Measurements from ENCODE around the gene FAM234A.
A peak's percentile ranks its signal among the peaks of the same experiment; 100 is the strongest.
"Not testable (repeated sequence)": the region's sequence is repeated elsewhere in the genome, so short reads cannot be mapped to it uniquely, and the experiment has no call there.

FAM234A gene, protein sequence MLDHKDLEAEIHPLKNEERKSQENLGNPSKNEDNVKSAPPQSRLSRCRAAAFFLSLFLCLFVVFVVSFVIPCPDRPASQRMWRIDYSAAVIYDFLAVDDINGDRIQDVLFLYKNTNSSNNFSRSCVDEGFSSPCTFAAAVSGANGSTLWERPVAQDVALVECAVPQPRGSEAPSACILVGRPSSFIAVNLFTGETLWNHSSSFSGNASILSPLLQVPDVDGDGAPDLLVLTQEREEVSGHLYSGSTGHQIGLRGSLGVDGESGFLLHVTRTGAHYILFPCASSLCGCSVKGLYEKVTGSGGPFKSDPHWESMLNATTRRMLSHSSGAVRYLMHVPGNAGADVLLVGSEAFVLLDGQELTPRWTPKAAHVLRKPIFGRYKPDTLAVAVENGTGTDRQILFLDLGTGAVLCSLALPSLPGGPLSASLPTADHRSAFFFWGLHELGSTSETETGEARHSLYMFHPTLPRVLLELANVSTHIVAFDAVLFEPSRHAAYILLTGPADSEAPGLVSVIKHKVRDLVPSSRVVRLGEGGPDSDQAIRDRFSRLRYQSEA

DNA sequence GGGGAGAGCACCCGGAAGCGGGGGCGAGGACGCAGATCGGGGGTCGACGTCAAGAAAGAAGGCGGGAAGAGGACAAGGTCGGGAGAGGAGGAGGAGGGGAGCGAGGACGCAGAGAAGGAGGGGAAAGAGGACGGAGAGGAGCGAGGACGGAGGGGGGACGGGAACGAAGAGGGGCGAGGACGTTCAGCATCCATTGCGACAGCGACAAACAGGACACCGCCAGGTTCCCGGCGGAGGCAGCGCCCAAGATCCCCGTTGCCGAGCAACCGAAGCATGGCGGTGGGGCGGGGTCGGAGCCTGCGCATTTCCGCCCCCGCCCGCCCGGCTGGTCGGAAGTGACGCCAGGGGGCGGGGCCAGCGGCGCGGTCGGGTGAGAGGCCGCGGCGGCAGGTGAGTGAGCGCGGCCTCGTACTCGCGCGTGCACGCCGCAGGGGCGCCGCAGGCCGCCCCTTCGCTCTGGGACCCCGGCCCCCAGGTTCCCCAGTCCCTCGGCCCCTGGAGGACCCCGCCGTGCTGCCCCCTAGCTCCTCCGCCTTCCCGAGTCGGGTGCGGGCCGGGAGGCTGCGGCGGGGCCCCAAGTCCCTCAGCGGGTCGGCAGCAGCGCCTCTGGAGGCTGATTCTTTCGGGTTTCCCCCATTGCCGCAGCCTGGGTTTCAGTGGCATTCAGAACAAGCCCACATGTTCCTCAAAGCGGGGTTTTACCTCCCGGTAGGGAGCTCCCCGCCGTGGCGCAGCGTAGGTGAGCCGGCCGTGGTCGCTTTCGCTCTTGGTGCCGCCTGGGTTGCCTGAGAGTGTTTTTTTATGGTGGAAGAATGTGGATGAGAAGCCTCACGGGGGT, at the start of gene FAM234A:
TSS of gene FAM234A (plus strand) at position 354 of the 838 bp plus-strand sequence. CDS start 19,593 bp downstream, outside the sequence.
- peak; percentile 93 for DNase-seq (ENCODE audit: low read depth)

DNA sequence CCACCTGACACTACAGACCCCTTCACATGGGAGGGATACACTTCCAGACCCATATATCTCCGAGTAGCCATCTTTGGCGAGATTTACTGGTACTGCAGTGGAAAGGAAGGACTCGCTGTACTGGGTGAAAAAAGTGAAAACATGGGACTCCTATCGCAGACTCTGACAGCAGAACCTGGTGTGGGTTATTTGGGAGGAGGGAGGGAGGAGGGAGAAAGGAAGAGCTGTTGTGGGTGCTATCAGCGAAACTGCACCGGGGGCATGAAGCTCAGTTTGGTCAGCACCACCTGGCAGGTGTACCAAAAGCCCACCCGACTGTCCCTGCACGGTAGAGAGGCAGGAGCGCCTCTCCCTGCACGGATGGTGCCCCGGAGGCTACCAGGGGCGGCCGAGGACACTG, 49.4 kb upstream of the FAM234A start:
- no peak for DNase-seq (ENCODE audit: low read depth)

DNA sequence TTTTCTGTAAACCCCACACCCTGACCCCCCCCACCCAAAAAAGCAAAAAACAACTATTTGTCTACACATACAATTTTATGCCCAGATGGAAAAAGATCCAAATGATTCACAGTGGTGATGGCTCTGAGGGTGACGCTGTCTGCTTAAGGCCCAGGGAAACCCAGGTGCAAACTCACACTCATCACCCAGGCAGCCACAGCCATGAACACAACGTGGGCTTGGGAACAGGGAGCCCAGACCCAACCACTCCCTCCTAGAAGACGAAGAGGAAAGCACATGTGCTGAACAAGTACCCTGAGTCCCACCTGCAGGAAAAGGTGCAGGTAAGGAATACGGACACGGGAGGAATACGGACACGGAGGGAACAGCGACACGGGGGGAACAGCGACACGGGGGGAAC, 48.9 kb upstream of the FAM234A start:
- no peak for DNase-seq (ENCODE audit: low read depth)

DNA sequence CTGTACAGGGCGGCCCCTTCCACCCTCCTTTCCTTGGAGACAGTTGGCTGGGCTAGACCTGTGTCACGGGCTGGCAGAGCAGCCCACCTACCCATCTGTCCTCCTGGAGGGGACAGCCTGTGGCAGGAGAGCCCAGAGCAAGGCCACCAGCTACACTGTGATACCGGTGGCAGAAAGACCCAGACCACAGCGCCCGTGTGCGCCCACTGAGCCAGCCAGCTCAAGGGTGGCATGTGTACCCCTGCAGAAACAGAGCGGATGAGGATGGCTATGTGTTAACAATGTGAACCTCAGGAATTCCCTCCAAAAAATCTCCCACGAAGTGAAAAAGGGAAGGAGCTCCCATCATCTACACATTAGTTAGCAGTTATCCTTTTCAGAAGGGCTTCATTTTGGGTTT, 47.3 kb upstream of the FAM234A start:
- no peak for DNase-seq (ENCODE audit: low read depth)

DNA sequence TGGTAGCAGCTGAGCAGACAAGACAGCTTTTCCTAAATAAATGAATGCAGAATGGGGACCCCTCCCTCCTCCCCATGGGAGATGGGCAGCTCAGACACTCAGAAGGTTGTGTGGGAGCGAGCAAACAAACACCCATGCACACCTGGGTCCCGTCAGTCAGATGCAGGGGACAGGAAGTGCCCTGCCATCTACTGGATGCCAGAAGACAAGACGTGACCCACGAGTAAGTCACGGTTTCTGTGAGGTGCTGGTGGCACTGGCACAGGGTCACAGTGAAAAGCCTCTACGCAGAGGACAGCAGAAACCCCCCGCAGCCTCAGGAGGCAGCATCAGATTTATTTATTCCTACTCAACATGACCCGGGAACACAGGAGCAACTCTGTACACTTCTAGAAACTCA, 45.9 kb upstream of the FAM234A start:
- DNase-seq (ENCODE audit: low read depth), result no peak

DNA sequence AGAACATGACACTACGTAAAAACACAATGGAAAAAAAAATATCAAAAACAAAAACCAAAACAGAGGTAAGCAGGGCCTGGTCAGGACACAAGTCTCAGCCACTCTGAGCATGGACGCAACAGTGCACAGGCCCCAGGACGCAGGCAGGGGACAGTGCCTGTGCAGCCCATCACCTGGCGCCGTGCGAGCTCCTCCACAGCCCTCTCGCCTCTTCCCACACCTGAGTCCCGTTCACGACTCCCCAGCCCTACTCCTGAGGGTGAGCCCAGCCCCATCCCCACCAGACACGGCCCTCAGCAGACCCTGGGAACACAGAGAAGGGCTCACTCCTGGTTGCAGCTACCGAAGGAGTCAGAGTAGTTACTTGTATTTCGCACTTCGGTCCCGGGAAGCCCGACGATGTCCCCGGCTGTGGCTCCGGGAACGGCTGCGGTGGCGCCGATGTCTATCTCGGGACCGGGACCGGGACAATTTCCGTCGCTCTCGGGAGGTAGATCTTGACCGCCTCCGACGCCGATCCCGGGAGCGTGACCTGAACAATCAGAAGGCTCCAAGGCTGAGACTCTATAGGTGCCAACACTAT, 44.9 kb upstream of the FAM234A start:
- no peak for DNase-seq (ENCODE audit: low read depth)

DNA sequence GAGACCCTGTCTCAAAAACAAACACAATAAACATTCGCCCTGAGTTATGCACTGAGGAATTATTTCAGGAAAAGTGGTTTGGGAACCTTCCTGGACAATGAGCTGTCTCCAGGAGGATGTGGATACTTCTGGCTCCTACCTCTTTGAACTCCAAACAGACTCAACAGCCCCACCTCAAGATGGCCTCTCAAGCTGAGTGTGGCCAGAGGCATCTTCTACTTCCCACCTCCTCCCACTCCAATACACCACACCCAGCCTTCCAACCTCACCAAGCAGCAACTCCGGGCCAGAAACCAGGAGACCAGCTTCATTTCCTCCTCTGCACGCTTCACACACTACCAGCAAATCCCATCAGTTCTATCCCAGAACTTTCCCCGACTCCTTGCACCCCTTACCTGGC, 42.8 kb upstream of the FAM234A start:
- DNase-seq (ENCODE audit: low read depth), result no peak

DNA sequence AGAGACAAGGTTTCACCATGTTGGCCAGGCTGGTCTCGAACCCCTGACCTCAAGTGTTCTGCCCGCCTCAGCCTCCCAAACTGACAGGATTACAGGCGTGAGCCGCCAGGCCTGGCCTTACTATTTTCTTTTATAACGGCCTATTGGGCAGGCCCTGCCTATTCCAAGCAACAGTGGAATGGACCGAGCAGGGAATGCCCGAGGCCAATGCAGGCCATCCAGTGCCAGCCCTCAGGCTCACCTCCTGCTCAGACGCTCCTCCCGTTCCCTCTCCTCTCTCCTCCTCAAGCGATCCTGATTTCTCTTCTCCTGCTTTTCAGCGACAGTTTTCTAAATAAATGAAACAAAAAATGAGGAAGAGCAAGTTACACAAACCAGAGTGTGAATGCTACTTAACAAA, 41.9 kb upstream of the FAM234A start:
- DNase-seq (ENCODE audit: low read depth), result no peak

DNA sequence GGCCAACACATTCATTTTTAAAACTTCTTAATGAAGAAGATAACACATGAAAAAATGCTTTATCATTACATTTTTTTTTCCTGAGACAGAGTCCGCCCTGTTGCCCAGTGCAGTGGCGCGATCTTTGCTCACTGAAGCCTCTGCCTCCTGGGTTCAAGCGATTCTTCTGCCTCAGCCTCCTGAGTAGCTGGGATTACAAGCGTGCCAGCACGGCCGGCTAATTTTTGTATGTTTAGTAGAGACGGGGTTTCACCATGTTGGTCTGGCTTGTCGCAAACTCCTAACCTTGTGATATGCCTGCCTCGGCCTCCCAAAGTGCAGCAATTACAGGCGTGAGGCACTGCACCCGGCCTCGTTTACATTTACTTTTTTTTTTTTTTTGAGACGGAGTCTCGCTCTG, 41.2 kb upstream of the FAM234A start:
- DNase-seq (ENCODE audit: low read depth), result no peak

DNA sequence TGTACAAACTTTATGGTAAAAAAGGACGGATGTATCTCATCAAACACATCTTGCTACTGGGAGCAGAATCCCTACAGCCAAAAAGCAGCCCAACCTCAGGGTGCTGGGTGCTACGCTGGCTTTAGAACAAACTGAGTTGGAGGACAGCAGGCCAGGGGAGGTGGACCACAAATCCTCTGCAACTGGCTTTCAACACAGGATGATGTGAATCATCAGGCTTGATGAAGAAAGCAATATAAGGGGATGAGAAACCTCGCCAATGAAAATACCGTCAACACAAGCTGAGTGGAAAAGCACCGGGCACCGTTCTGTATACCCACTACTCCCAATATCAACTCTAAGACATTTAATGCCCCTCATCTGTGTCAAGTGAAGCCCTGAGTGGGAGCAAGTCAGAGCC, 40.1 kb upstream of the FAM234A start:
- no peak for DNase-seq (ENCODE audit: low read depth)

DNA sequence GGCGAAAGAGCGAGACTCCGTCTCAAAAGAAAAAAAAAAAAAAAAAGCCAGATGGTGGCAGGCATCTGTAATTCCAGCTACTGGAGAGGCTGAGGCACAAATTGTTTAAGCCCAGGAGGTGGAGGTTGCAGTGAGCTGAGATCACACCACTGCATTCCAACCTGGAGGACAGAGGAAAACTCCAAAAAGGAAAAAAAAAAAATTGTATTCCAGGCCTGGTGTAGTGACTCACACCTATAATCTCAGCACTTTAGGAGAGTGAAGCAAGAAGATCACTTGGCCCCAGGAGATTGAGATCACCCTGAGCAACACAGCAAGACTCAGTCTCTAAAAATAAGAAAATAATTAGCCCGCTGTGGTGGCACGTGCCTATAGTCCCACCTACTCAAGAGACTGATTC, 34.2 kb upstream of the FAM234A start:
- no peak for DNase-seq (ENCODE audit: low read depth)

DNA sequence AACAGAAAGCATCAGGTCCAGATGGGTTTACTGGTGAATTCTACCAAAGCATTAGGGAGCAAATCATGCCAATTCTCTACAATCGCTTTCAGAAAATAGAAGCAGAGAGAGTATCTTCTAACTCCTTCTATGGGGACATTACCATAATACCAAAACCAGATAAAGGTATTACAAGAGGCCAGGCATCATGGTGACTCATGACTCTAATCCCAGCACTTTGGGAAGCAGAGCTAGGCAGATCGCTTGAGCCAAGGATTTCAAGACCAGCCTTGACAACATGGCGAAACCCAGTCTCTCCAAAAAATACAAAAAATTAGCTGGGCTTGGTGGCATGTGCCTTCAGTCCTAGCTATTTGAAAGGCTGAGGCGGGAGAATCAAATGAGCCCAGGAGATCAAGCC, 31.4 kb upstream of the FAM234A start:
- no peak for DNase-seq (ENCODE audit: low read depth)

DNA sequence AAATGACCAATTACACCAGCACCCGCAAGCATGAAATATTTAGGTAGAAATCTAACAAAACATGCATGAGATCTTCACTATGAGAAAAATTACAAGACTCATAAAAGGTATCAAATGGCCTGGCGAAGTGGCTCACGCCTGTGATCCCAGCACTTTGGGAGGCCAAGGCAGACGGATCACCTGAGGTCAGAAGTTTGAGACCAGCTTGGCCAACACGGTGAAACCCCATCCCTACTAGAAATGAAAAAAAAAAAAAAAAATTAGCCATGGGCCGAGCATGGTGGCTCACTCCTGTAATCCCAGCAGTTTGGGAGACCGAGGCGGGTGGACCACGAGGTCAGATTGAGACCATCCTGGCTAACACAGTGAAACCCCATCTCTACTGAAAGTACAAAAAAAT, 30.6 kb upstream of the FAM234A start:
- DNase-seq (ENCODE audit: low read depth), result not testable (repeated sequence)

DNA sequence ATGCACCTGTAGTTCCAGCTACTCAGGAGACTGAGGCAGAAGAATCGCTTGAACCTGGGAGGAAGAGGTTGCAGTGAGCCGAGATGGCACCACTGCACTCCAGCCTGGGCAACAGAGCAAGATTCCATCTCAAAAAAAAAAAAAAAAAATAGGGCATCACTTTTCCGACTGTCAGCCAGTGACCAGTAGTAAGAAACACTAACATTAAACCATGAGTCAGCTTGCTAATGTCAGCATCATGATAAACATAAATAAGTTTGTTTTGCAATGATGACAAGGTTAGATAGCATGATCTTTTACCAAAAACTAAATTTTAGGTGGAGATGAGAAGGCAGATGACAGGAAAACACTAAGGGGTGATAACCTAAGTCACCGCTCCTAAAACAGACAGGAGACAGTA, 25.3 kb upstream of the FAM234A start:
- DNase-seq (ENCODE audit: low read depth), result not testable (repeated sequence)

DNA sequence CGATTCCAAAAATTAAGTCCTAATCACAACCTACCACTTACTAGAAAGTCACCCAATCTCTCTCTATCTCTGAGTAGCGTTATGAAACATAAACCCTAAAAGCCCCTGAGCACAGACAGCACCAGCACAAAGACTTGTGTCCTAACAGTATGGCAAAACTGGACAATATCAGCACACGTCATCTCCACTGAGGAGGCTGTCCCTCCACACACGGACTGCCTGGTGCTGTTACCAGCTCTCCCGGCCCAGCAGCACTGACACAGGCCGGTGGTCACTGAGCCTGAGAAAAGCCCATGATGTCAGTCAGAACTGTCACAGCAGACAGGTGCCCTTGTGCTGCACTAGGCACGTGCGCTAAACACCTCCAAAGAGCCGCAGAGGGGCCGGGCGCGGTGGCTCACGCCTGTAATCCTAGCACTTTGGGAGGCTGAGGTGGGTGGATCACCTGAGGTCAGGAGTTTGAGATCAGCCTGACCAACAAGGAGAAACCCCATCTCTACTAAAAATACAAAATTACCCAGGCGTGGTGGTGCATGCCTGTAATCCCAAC, 22.9 kb upstream of the FAM234A start:
- not testable (repeated sequence) for DNase-seq (ENCODE audit: low read depth)

DNA sequence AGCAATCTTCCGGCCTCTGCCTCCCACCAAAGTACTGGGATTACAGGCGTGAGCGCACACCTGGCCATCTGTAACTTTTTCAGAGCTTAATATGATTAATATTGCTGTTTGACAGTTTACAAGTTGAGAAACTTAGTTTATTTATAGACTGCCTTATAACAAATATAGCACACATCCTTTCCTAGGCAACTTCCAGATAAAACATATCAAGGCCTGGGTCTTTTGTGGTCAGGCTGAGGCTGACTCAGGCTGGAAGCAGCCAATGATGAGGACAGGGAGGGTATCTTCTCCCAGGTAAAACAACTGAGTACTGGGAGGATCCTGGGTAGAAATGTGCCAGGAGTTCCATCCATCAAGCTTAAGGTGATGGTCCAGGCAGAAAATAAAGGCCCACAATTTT, 21.6 kb upstream of the FAM234A start:
- no peak for DNase-seq (ENCODE audit: low read depth)

DNA sequence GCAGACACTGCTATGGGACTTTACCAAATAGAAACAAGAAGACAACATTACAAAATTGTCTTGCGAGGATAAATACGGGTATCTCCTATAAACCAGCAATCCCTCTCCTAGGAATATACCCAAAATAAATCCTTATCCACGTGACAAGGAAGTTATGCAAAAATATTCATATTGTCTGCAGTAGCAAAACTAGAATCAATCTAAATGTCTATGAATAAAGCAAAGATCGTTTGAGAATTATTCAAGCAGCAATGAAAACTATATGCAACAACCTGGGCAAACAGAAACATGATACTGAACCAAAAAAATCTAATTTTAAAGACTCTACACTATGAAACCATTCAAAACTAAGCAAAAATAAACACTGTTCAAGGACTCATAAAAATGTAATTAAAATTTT, 14.6 kb upstream of the FAM234A start:
- no peak for DNase-seq (ENCODE audit: low read depth)

DNA sequence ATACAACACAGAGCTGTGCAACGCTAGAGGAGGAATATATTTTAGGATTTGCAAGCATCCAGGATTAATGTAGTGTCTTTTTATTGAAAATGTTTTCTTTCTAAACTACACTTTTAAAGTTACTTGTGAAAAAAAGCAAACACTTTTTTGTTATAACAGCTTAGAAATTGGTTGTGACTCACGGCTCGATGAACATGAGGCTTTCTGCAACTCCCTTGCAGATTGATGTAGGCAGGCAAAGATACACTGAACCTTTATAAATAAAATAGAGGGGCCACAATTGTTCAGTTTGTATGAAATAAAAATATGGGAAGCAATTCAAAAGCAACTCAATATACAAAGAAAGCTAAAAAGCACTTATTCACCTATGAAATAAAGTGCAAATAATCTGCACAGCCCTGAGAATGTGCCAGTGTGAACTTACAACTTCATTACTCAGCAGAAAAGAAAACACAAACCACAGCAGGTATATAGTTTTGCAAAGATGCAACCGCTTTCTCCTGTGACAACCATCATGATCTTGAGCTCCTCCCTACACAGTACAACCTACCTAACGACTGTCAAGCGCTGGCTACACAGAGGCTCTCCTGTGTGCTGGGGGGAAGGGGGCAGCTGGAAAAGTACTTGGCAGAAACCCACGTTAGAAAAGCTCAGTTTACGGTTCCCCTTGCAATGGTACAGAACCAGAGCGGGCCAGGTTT, 6.3 kb upstream of the FAM234A start:
- no peak for DNase-seq (ENCODE audit: low read depth)

DNA sequence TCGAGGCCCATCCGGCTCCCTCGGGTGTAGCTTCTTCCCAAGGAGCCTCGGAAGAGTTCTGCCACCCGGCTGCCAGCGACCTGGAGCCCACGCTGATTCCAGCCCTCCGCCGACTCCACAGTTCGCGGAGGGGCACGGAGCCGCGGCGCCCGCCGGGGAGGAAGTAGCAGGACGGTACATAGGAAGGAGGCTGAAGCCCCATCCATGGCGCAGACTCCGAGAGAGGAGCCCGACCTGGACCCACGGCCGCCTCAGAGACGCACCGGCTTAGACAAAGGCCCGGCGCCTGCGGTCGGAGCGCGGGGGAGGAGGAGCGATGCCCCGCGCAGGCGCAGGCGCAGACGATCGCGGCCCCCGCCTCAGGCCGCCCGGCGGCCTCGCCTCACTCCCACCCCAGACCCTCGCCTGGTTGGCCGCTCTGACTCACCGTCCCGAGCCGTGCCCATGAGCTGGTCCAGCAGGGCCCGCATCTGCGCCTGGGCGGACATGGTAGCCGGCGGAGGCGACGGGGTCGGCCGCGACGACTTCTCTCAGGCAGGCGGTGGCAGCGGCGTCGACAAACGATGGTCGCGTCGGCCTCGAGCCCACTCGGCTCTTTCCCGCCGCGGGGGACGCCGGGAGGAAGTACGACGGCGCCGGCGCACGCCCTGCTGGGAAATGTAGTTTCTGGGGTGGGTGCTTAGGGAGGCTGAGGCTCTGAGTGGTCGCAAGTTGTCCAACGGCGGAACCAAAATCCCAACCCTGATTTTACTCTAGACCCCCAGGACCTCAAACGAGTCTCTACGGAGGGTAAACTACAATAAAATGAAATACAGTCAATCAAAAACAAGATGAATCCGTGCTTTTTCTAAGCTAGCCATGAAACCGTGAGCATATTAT, 5.5 kb upstream of the FAM234A start, which contains the start of gene LUC7L:
TSS of gene LUC7L (minus strand) at position 598 of the 879 bp plus-strand sequence. CDS start at position 488, 110 bp downstream.
- peak; percentile 78 for DNase-seq (ENCODE audit: low read depth)

DNA sequence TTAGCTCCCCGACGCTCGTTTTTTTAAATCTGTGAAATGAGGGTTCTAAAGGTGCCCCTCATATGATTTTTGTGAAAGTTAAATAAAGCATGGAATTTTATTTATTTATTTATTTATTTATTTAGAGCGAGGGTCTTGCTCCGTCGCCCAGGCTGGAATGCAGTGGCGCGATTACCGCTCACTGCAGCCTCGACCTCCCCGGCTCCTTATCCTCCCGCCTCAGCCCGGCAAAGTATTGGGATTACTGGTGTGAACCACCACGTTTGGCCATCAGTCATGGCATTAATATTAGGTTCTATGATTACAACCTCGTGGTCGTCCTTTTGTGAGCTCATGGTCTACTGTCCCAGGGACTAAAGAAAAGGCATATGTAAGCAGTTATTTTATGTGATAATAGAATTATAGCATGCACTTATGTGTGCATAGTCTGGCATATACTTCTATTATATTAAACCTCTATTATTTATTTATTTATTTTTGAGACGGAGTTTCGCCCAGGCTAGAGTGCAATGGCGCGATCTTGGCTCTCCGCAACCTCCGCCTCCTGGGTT, 4.8 kb upstream of the FAM234A start:
- DNase-seq (ENCODE audit: low read depth), result no peak
